ENCODE data around the gene SSB.

- TF ChIP-seq EZH2phosphoT487 (conservative IDR thresholded peaks at IDR 0.05; ENCODE audit: low read length): no peak
- TF ChIP-seq, protein P1, sequence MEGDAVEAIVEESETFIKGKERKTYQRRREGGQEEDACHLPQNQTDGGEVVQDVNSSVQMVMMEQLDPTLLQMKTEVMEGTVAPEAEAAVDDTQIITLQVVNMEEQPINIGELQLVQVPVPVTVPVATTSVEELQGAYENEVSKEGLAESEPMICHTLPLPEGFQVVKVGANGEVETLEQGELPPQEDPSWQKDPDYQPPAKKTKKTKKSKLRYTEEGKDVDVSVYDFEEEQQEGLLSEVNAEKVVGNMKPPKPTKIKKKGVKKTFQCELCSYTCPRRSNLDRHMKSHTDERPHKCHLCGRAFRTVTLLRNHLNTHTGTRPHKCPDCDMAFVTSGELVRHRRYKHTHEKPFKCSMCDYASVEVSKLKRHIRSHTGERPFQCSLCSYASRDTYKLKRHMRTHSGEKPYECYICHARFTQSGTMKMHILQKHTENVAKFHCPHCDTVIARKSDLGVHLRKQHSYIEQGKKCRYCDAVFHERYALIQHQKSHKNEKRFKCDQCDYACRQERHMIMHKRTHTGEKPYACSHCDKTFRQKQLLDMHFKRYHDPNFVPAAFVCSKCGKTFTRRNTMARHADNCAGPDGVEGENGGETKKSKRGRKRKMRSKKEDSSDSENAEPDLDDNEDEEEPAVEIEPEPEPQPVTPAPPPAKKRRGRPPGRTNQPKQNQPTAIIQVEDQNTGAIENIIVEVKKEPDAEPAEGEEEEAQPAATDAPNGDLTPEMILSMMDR (IDR thresholded peaks at IDR 0.05; ENCODE audit: insufficient read depth, low read length, poor library complexity, severe bottlenecking): no peak
Measured at GRCh38 chr2:169859423-169859822, 60.8 kb downstream of the SSB start.
